ENCODE data around the gene PSMD9. TPM values are rescaled to one million over a fixed set of nuclear protein-coding genes. Genes with fewer than 3 reads are reported as not detected.
"Not testable (repeated sequence)": the region's sequence is repeated elsewhere in the genome, so short reads cannot be mapped to it uniquely, and the experiment has no call there.

Gene PSMD9, protein sequence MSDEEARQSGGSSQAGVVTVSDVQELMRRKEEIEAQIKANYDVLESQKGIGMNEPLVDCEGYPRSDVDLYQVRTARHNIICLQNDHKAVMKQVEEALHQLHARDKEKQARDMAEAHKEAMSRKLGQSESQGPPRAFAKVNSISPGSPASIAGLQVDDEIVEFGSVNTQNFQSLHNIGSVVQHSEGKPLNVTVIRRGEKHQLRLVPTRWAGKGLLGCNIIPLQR
- 10 to 100 TPM; 64.3 to 68.5 TPM for total RNA-seq

DNA sequence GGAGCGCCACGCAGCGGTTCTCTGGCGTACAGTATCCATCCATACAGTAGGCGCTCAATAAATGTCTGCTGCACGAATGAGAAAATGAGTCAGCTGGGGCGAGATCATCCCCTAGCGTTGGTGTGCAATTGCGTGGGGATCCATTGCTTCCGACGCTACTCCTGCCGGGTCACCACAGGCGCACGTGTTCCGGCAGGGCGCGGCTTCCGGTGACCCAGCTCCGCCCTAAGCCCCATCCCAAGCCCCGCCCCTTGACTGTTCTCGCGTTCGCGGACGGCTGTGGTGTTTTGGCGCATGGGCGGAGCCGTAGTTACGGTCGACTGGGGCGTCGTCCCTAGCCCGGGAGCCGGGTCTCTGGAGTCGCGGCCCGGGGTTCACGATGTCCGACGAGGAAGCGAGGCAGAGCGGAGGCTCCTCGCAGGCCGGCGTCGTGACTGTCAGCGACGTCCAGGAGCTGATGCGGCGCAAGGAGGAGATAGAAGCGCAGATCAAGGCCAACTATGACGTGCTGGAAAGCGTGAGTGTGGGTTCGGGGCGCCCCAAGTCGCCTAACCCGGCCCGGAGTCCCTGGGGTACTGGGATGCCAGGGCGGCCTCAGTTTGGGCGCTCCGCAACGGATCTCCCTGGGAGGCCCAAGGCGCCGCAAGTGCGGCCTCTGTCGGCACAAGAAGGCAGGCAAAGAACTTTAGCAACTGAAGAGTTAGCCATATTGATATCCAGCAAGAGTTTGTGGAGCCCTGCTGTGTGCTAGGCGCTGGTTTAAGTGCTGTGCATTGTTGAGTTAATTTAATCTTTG lies at the start of gene PSMD9:
Gene PSMD9 (plus strand): TSS at position 313 of the 796 bp plus-strand sequence. CDS start 67 bp downstream, at position 380.
- Mint-ChIP-seq H3K27me3 (no peaks in the 10 kb centered on the region), H3K36me3 (peaks cover 7% of the 10 kb centered on the region), H3K4me3 (peak within 1 kb of the TSS; percentile 99), H3K27ac (peak within 1 kb of the TSS; percentile 96), H3K9me3 (no peaks in the 10 kb centered on the region), H3K4me1 (peaks cover 37% of the 10 kb centered on the region)
- DNase-seq, result peak; percentile 99

- H3K27ac Mint-ChIP-seq, result peak overlapping the region; percentile 92
- H3K9me3 Mint-ChIP-seq, result no peaks in the 10 kb centered on the region
- peaks cover 14% of the 10 kb centered on the region for H3K4me1 Mint-ChIP-seq
- peak overlapping the region; percentile 96 for H3K4me3 Mint-ChIP-seq
- H3K27me3 Mint-ChIP-seq, result no peaks in the 10 kb centered on the region
- H3K36me3 Mint-ChIP-seq, result no peaks in the 10 kb centered on the region
- DNase-seq, result peak; percentile 100
Measured at GRCh38 chr12:121839106-121839992, 49.2 kb upstream of the PSMD9 start.

DNA sequence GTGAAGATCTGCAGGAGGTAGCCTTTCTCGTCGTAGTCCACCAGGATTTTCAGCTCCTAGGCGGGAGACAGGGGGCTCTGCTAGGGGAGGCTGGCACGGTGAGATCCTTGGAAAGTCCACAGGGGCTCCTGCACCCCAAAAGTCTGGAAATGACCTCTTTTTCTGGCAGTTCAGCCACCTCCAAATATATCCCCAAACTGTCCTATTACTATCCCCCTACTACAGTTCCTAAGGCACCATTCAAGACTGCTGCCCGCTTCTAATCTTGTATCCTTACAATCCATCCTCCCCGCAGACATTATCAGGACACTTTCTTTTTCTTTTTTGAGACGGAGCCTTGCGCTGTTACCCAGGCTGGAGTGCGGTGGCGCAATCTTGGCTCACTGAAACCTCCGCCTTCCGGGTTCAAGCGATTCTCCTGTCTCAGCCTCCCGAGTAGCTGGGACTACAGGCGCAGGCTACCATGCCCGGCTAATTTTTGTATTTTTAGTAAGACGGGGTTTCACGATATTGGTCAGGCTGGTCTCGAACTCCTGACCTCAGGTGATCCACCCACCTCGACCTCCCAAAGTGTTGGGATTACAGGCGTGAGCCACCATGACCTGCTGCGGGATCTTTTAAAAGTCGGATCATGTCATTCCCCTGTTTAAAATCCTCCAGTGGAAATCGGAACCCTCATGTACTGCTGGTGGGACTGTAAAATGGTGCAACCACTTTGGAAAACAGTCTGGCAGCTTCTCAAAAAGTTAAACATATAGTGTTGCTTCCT lies 48.4 kb upstream of the PSMD9 start:
- Mint-ChIP-seq H3K4me1 (peaks cover 14% of the 10 kb centered on the region), H3K27me3 (no peaks in the 10 kb centered on the region), H3K36me3 (no peaks in the 10 kb centered on the region), H3K9me3 (no peaks in the 10 kb centered on the region), H3K4me3 (peak overlapping the region; percentile 96), H3K27ac (peak overlapping the region; percentile 92)
- DNase-seq, result no peak

DNA sequence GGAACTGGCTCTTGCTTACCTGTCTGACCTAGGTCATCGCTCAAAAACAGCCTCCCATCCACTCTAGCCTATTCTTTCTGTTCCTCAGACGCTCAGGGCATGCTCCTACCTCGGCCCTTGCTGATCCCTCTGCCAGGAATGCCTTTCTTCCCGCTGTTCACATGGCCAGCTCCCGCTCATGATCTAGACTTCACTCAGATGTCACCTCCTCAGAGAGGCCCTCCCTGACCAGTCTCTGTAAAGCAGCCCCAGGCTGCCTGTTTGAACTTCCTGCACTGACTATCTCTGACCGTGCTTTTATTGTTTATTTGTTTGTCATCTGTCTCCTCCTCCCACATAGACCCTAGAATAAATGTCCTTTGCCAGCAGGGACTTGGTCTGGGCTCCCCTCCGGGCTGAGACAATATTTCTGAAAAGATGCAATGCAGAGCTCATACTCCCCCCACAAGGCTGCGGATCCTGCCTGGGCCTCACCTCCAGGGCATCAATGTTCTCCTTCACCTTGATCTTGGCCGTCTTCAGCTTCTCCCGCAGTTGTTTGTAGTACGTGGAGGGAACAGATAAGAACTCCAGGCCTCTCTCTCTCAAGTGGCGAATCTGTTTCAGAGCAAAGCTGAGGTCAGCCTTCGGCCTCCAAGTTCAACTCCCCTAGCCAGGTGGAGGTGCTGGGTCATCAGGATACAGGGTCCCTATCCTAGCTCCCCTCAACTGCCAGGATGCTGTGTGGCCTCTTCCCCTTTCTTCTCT lies 45.2 kb upstream of the PSMD9 start:
- Mint-ChIP-seq H3K27me3 (no peaks in the 10 kb centered on the region), H3K36me3 (no peaks in the 10 kb centered on the region), H3K4me3 (no peak overlapping the region), H3K4me1 (peaks cover 14% of the 10 kb centered on the region), H3K9me3 (no peaks in the 10 kb centered on the region), H3K27ac (no peak overlapping the region)
- DNase-seq, result no peak

GRCh38 chr12:121845701-121846100 lies 42.9 kb upstream of the PSMD9 start:
- Mint-ChIP-seq H3K36me3 (no peaks in the 10 kb centered on the region), H3K27me3 (no peaks in the 10 kb centered on the region), H3K9me3 (no peaks in the 10 kb centered on the region), H3K4me3 (no peak overlapping the region), H3K4me1 (no peaks in the 10 kb centered on the region), H3K27ac (no peak overlapping the region)
- DNase-seq, result no peak

DNA sequence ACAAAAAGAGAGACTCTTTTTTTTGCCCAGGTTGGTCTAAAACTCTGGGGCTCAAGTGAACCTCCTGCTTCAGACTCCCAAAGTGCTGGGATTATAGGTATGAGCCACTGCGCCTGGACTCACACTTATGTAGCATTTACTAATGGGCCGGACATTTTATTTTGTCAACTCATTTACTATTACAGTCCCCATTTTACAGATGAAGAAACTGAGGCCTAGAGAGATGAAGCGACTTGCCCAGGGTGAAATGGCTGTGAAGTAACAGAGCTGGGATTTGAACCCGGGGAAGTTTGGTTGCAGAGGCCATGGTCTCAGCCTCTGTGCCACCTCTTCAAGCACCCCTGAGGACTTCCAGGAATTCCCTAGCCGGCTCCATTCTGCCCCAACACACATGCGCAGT lies 39.4 kb upstream of the PSMD9 start:
- no peak overlapping the region for H3K27ac Mint-ChIP-seq
- H3K27me3 Mint-ChIP-seq, result no peaks in the 10 kb centered on the region
- DNase-seq, result no peak
- no peaks in the 10 kb centered on the region for H3K9me3 Mint-ChIP-seq
- no peaks in the 10 kb centered on the region for H3K4me1 Mint-ChIP-seq
- H3K4me3 Mint-ChIP-seq, result no peak overlapping the region
- no peaks in the 10 kb centered on the region for H3K36me3 Mint-ChIP-seq

- Mint-ChIP-seq H3K27me3 (no peaks in the 10 kb centered on the region), H3K36me3 (no peaks in the 10 kb centered on the region), H3K27ac (no peak overlapping the region), H3K4me1 (no peaks in the 10 kb centered on the region), H3K9me3 (no peaks in the 10 kb centered on the region), H3K4me3 (no peak overlapping the region)
- no peak for DNase-seq
Measured at GRCh38 chr12:121849665-121850064, 38.9 kb upstream of the PSMD9 start.

DNA sequence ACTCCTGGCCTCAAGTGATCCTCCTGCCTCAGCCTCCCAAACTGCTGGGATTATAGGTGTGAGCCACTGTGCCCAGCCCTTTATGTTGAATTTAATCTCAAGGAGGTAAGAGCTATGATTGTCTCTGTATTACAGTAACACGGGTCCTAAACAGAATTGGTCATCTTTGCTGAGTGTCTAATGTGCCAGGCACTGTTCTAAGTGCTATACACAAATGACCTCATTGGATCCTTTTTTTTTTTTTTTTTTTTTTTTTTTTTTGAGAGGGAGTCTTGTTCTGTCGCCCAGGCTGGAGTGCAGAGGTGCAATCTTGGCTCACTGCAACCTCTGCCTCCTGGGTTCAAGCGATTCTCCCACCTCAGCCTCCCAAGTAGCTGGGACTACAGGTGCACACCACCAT lies 36.2 kb upstream of the PSMD9 start:
- not testable (repeated sequence) for H3K4me3 Mint-ChIP-seq, H3K27me3 Mint-ChIP-seq, H3K36me3 Mint-ChIP-seq, DNase-seq, H3K4me1 Mint-ChIP-seq, H3K27ac Mint-ChIP-seq, H3K9me3 Mint-ChIP-seq

- Mint-ChIP-seq H3K4me3 (no peak overlapping the region), H3K36me3 (no peaks in the 10 kb centered on the region), H3K4me1 (no peaks in the 10 kb centered on the region), H3K27ac (no peak overlapping the region), H3K9me3 (no peaks in the 10 kb centered on the region), H3K27me3 (no peaks in the 10 kb centered on the region)
- DNase-seq, result no peak
Measured at GRCh38 chr12:121857322-121858246, 31.0 kb upstream of the PSMD9 start.

DNA sequence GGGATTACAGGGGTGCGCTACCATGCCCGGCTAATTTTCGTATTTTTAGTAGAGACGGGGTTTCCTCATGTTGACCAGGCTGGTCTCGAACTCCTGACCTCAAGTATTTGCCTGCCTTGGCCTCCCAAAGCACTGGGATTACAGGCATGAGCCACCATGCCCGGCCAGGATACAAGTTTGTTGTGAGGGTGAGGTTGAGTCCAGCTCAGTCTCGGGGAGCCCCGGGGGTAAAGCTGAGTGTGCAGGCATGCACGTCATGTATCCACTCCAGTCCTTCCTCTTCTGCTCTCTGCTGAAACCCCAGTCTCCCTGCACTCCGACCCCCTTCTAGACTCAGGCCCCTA lies 30.3 kb upstream of the PSMD9 start:
- no peaks in the 10 kb centered on the region for H3K27me3 Mint-ChIP-seq
- no peak for DNase-seq
- H3K36me3 Mint-ChIP-seq, result no peaks in the 10 kb centered on the region
- no peak overlapping the region for H3K27ac Mint-ChIP-seq
- no peaks in the 10 kb centered on the region for H3K9me3 Mint-ChIP-seq
- no peak overlapping the region for H3K4me3 Mint-ChIP-seq
- H3K4me1 Mint-ChIP-seq, result no peaks in the 10 kb centered on the region

GRCh38 chr12:121858662-121859572 lies 29.7 kb upstream of the PSMD9 start, which contains the start of gene HPD:
HPD (minus strand) TSS chr12:121858859; CDS start chr12:121858823, 36 bp downstream.
- no peaks in the 10 kb centered on the region for H3K27me3 Mint-ChIP-seq
- no peaks in the 10 kb centered on the region for H3K36me3 Mint-ChIP-seq
- H3K4me1 Mint-ChIP-seq, result no peaks in the 10 kb centered on the region
- H3K4me3 Mint-ChIP-seq, result no peak within 1 kb of the TSS
- no peaks in the 10 kb centered on the region for H3K9me3 Mint-ChIP-seq
- DNase-seq, result no peak
- no peak within 1 kb of the TSS for H3K27ac Mint-ChIP-seq

DNA sequence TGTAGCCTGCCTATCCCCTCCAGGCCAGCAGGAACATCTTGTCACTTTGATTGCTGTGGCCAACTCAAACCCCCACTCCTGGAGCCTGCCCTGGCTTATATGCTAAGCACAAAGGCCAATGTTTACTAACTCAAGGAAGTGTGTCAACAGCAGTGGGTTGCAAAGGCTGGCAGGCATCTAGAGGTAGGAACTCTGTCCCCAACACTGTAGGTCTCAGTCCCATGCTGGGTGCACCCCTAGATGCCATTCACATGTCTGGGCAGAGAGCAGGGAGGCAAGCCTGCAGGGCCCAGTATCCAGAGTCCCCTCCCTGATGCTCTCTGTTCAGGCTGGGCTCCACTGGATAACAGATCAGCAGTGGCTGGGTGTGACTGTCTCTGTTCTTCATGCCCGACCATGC lies 28.3 kb upstream of the PSMD9 start:
- DNase-seq, result no peak
- Mint-ChIP-seq H3K9me3 (no peaks in the 10 kb centered on the region), H3K36me3 (no peaks in the 10 kb centered on the region), H3K27me3 (no peaks in the 10 kb centered on the region), H3K4me3 (no peak overlapping the region), H3K27ac (no peak overlapping the region), H3K4me1 (no peaks in the 10 kb centered on the region)

All from activated naive CD8-positive, alpha-beta T cell treated with anti-CD3 and anti-CD28 coated beads for 36 hours (primary cell).